K562 (cell line): ENCODE results near the gene ITPRIP. TPM values are rescaled to one million over a fixed set of nuclear protein-coding genes. Genes with fewer than 3 reads are reported as not detected.

Experiments
- BCOR ChIP-seq: fragments of 450-650 bp; IDR thresholded peaks from 2 replicates; pipeline ENCODE4 v1.6.1; 2016
- CEBPB ChIP-seq: fragments of 450-650 bp; IDR thresholded peaks from 2 replicates; pipeline ENCODE4 v1.6.1; 2016; ENCODE audit warnings: missing genetic modification characterization, missing compliant biosample characterization
- EWSR1 ChIP-seq: fragments of 450-650 bp; IDR thresholded peaks from 2 replicates; pipeline ENCODE4 v1.6.1; 2018; ENCODE audit warnings: borderline replicate concordance, mild to moderate bottlenecking, low read depth, moderate library complexity; ENCODE audit not compliant: partially characterized antibody
- FUS ChIP-seq: fragments of 200-400 bp; formaldehyde crosslinking; optimal IDR thresholded peaks from 2 replicates; pipeline ENCODE3; 2017; ENCODE audit warnings: low read depth, low read length
- JUND ChIP-seq, 2 experiments: IDR thresholded peaks; 2 replicates in 1 of 2; 3 replicates in 1 of 2; pipeline ENCODE4 v1.6.1; 2011; ENCODE audit warnings: borderline replicate concordance in 2 of 2, low read depth in 2 of 2, low read length in 2 of 2, improper control_type of control experiment in 1 of 2, missing biosample characterization in 1 of 2, missing genetic modification characterization in 1 of 2, missing genetic modification reagents in 1 of 2
- MXI1 ChIP-seq: IDR thresholded peaks from 2 replicates; pipeline ENCODE4 v1.6.1; 2011; ENCODE audit warnings: low read depth, mild to moderate bottlenecking, improper control_type of control experiment, low read length
- POLR2B ChIP-seq: fragments of 450-650 bp; IDR thresholded peaks from 2 replicates; pipeline ENCODE4 v1.6.1; 2018; ENCODE audit warnings: low read depth; ENCODE audit not compliant: partially characterized antibody
- SAP30 ChIP-seq: fragments of 200-600 bp; sonication (generic); IDR thresholded peaks from 2 replicates; pipeline ENCODE4 v1.6.1; 2012; ENCODE audit warnings: borderline replicate concordance, low read depth, mild to moderate bottlenecking, moderate library complexity, low read length, control low read depth, inconsistent platforms; ENCODE audit not compliant: insufficient read depth, poor library complexity, severe bottlenecking
- SOX6 ChIP-seq: fragments of 450-650 bp; IDR thresholded peaks from 2 replicates; pipeline ENCODE4 v1.6.1; 2014; ENCODE audit warnings: mild to moderate bottlenecking
- TARDBP ChIP-seq: fragments of 450-650 bp; IDR thresholded peaks from 2 replicates; pipeline ENCODE4 v1.6.1; 2016
- ZNF239 ChIP-seq: fragments of 250-450 bp; sonication (Bioruptor Pico); IDR thresholded peaks from 2 replicates; pipeline ENCODE4 v1.4.0; 2020; ENCODE audit warnings: mild to moderate bottlenecking
- polyA plus RNA-seq, 8 experiments: library from polyadenylated mRNA; depleted of rRNA in 4 of 8; stranded (reverse) in 5 of 8; unstranded in 3 of 8; fragments of >200 nt; fragmentation: Nextera tagmentation in 2 of 8; fragmentation: Illumina TruSeq in 1 of 8; extraction: Ambion mirVana in 2 of 8; extraction: Trizol in 1 of 8; gene quantifications; 2 replicates each; pipeline versions ENCODE4 v1.2.1 to v1.2.3, GENCODE V29; 2011 to 2014; ENCODE audit warnings: inconsistent platforms in 1 of 8, missing spikeins in 1 of 8
- total RNA-seq, 7 experiments: library from RNA; depleted of rRNA in 6 of 7; stranded (reverse); fragments of >200 nt in 6 of 7; fragmentation: Illumina TruSeq in 2 of 7; extraction: Trizol in 2 of 7; gene quantifications; 2 replicates each; pipeline versions ENCODE4 v1.2.1 to v1.2.3, GENCODE V29; 2011 to 2021; ENCODE audit warnings: low replicate concordance in 1 of 7
- TF ChIP-seq, protein P1 (sequence below): sonication (generic); formaldehyde crosslinking; IDR thresholded peaks from 2 replicates; pipeline ENCODE4 v1.8.1; 2023; ENCODE audit warnings: mild to moderate bottlenecking, missing genetic modification reagents, moderate library complexity
- TF ChIP-seq, protein P2 (sequence below), 2 experiments: fragments of 450-650 bp in 1 of 2; sonication (generic) in 1 of 2; formaldehyde crosslinking in 1 of 2; IDR thresholded peaks in 1 of 2; conservative IDR thresholded peaks in 1 of 2; 2 replicates each; pipeline versions ENCODE4 v1.6.1 to v1.8.1; 2016 to 2023; ENCODE audit warnings: mild to moderate bottlenecking in 2 of 2, moderate library complexity in 2 of 2, inconsistent platforms in 1 of 2, missing genetic modification reagents in 1 of 2
- TF ChIP-seq, protein P3 (sequence below): fragments of 450-650 bp; IDR thresholded peaks from 2 replicates; pipeline ENCODE4 v1.6.1; 2016; ENCODE audit warnings: mild to moderate bottlenecking, moderate library complexity

Gene ITPRIP
- total and polyA plus RNA-seq, 9 of the 15 experiments (the other 6 are each of a cell fraction or from before 2014, with no cell fraction given): 4.4 to 28.5 (median 10.9) TPM

DNA sequence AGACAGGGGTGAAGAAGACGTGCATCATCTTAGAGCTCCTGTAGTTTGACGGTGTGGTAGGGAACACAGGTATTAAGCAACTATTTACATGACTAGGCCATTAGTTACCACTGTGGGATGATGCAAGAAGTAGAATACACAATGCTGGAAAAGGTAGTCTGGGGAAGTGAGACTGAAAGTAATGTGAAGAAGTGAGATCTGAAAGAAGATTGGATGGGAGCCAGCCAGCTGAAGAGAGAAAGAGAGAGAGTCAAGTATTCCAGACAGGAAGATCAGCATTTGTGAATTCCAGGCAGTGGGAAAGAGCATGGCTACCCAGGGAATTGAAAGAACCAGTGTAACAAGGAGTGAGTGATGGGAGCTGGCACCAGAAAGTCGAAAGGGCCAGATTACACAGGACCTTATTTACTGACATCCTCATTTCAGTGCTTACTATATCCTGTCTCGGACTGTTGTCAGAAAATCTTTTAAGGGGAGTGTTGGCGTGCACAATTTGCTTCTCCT is 11.4 kb upstream of the ITPRIP start (continued):
- peak; percentile 96 for TF ChIP-seq CEBPB
- TF ChIP-seq POLR2B: peak; percentile 15
- peak; percentile 74; the same call in 1 of the 2 replicates for TF ChIP-seq SOX6
- no peak for TF ChIP-seq SAP30
- TF ChIP-seq, protein P1, sequence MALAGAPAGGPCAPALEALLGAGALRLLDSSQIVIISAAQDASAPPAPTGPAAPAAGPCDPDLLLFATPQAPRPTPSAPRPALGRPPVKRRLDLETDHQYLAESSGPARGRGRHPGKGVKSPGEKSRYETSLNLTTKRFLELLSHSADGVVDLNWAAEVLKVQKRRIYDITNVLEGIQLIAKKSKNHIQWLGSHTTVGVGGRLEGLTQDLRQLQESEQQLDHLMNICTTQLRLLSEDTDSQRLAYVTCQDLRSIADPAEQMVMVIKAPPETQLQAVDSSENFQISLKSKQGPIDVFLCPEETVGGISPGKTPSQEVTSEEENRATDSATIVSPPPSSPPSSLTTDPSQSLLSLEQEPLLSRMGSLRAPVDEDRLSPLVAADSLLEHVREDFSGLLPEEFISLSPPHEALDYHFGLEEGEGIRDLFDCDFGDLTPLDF: no peak
- no peak for TF ChIP-seq FUS
- TF ChIP-seq JUND (IDR thresholded peaks at IDR 0.05; ENCODE audit: borderline replicate concordance, low read depth, low read length): peak; percentile 62
- TF ChIP-seq JUND (tag; IDR thresholded peaks at IDR 0.05; ENCODE audit: borderline replicate concordance, low read depth, low read length): no peak
- TF ChIP-seq MXI1: no peak
- TF ChIP-seq BCOR: peak; percentile 23; the same call in 1 of the 2 replicates
- no peak for TF ChIP-seq TARDBP
- no peak for TF ChIP-seq ZNF239 (CRISPR knock-in tag)
- TF ChIP-seq EWSR1: no peak
- TF ChIP-seq, protein P2, sequence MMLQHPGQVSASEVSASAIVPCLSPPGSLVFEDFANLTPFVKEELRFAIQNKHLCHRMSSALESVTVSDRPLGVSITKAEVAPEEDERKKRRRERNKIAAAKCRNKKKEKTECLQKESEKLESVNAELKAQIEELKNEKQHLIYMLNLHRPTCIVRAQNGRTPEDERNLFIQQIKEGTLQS (IDR thresholded peaks at IDR 0.05): peak; percentile 94
- TF ChIP-seq, protein P2 (CRISPR knock-in tag; conservative IDR thresholded peaks at IDR 0.05): no peak
- TF ChIP-seq, protein P3, sequence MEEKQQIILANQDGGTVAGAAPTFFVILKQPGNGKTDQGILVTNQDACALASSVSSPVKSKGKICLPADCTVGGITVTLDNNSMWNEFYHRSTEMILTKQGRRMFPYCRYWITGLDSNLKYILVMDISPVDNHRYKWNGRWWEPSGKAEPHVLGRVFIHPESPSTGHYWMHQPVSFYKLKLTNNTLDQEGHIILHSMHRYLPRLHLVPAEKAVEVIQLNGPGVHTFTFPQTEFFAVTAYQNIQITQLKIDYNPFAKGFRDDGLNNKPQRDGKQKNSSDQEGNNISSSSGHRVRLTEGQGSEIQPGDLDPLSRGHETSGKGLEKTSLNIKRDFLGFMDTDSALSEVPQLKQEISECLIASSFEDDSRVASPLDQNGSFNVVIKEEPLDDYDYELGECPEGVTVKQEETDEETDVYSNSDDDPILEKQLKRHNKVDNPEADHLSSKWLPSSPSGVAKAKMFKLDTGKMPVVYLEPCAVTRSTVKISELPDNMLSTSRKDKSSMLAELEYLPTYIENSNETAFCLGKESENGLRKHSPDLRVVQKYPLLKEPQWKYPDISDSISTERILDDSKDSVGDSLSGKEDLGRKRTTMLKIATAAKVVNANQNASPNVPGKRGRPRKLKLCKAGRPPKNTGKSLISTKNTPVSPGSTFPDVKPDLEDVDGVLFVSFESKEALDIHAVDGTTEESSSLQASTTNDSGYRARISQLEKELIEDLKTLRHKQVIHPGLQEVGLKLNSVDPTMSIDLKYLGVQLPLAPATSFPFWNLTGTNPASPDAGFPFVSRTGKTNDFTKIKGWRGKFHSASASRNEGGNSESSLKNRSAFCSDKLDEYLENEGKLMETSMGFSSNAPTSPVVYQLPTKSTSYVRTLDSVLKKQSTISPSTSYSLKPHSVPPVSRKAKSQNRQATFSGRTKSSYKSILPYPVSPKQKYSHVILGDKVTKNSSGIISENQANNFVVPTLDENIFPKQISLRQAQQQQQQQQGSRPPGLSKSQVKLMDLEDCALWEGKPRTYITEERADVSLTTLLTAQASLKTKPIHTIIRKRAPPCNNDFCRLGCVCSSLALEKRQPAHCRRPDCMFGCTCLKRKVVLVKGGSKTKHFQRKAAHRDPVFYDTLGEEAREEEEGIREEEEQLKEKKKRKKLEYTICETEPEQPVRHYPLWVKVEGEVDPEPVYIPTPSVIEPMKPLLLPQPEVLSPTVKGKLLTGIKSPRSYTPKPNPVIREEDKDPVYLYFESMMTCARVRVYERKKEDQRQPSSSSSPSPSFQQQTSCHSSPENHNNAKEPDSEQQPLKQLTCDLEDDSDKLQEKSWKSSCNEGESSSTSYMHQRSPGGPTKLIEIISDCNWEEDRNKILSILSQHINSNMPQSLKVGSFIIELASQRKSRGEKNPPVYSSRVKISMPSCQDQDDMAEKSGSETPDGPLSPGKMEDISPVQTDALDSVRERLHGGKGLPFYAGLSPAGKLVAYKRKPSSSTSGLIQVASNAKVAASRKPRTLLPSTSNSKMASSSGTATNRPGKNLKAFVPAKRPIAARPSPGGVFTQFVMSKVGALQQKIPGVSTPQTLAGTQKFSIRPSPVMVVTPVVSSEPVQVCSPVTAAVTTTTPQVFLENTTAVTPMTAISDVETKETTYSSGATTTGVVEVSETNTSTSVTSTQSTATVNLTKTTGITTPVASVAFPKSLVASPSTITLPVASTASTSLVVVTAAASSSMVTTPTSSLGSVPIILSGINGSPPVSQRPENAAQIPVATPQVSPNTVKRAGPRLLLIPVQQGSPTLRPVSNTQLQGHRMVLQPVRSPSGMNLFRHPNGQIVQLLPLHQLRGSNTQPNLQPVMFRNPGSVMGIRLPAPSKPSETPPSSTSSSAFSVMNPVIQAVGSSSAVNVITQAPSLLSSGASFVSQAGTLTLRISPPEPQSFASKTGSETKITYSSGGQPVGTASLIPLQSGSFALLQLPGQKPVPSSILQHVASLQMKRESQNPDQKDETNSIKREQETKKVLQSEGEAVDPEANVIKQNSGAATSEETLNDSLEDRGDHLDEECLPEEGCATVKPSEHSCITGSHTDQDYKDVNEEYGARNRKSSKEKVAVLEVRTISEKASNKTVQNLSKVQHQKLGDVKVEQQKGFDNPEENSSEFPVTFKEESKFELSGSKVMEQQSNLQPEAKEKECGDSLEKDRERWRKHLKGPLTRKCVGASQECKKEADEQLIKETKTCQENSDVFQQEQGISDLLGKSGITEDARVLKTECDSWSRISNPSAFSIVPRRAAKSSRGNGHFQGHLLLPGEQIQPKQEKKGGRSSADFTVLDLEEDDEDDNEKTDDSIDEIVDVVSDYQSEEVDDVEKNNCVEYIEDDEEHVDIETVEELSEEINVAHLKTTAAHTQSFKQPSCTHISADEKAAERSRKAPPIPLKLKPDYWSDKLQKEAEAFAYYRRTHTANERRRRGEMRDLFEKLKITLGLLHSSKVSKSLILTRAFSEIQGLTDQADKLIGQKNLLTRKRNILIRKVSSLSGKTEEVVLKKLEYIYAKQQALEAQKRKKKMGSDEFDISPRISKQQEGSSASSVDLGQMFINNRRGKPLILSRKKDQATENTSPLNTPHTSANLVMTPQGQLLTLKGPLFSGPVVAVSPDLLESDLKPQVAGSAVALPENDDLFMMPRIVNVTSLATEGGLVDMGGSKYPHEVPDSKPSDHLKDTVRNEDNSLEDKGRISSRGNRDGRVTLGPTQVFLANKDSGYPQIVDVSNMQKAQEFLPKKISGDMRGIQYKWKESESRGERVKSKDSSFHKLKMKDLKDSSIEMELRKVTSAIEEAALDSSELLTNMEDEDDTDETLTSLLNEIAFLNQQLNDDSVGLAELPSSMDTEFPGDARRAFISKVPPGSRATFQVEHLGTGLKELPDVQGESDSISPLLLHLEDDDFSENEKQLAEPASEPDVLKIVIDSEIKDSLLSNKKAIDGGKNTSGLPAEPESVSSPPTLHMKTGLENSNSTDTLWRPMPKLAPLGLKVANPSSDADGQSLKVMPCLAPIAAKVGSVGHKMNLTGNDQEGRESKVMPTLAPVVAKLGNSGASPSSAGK: 0 out of 2 replicates have a peak, but pooled peaks have one; percentile 18
